ENCODE measurements around the gene SEC63.
"Not testable (repeated sequence)": the region's sequence is repeated elsewhere in the genome, so short reads cannot be mapped to it uniquely, and the experiment has no call there.

Gene SEC63

GRCh38 chr6:107926697-107927544 lies 31.1 kb downstream of the SEC63 start:
- DNase-seq: not testable (repeated sequence)

- no peak for DNase-seq
Measured at GRCh38 chr6:107917451-107918375, 40.3 kb downstream of the SEC63 start.

DNA sequence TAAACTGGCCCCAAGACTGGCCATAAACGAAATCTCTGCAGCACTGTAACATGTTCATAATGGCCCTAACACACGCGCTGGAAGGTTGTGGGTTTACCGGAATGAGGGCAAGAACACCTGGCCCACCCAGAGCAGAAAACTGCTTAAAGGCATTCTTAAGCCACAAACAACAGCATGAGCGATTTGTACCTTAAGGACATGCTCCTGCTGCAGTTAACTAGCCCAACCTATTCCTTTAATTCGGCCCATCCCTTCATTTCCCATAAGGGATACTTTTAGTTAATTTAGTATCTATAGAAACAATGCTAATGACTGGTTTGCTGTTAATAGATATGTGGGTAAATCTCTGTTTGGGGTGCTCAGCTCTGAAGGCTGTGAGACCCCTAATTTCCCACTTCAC lies 41.0 kb downstream of the SEC63 start:
- not testable (repeated sequence) for DNase-seq

GRCh38 chr6:107911692-107912091 lies 46.3 kb downstream of the SEC63 start:
- DNase-seq: no peak

DNA sequence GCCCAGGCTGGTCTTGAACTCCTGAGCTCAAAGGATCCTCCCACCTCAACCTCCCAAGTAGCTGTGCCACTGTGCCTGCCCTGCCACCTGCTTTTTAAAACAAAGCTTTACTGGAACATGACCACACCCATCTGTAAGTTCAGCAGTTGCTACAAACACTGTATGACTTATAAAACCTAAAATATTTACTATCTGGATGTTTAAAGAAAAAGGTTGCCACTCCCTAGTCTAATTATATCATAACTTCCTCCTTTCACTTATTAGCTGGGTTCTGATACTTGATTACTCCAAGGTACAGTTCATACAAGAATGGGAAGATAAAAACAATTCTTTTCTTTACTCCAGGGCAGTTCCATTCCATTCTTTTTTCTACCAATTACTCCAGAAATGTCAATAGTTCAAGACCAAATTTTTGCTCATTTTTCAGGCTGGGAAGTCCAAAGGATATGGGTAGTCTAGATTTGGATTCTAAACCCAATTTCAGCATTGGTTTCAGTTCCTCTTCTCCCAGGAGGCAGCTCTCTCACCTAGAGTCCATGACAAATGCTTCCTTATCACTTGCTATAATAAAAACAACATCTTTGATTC lies 63.1 kb downstream of the SEC63 start:
- DNase-seq: no peak

- DNase-seq: not testable (repeated sequence)
Measured at GRCh38 chr6:107890431-107890830, 67.6 kb downstream of the SEC63 start.

DNA sequence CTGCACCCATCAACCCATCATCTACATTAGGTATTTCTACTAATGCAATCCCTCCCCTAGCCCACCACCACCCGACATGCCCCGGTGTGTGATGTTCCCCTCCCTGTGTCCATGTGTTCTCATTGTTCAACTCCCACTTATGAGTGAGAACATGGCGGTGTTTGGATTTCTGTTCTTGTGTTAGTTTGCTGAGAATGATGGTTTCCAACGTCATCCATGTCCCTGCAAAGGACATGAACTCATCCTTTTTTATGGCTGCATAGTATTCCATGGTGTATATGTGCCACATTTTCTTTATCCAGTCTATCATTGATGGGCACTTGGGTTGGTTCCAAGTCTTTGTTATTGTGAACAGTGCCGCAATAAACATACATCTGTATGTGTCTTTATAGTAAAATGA lies 72.1 kb downstream of the SEC63 start:
- DNase-seq: not testable (repeated sequence)

- DNase-seq: no peak
Measured at GRCh38 chr6:107879941-107880340, 78.1 kb downstream of the SEC63 start.

- DNase-seq: no peak
Measured at GRCh38 chr6:107877968-107878367, 80.0 kb downstream of the SEC63 start.

DNA sequence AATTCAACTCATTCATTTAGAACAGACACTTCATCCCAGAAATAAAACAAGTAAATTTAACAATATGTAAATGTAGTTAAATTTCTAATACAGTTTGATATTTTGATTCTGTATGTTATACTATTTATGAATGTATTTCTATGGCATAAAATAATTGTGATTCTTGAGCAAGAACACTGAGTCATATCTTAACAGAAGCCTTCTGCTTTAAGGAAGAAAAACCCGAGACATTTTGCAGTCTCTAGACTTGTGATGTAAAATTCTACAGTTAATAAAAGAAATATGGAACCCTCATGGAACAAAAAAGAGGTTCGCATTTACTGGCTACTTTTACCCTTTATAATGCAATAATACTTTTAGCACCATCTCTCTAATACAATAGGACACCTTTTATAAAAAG lies 86.0 kb downstream of the SEC63 start:
- no peak for DNase-seq

DNA sequence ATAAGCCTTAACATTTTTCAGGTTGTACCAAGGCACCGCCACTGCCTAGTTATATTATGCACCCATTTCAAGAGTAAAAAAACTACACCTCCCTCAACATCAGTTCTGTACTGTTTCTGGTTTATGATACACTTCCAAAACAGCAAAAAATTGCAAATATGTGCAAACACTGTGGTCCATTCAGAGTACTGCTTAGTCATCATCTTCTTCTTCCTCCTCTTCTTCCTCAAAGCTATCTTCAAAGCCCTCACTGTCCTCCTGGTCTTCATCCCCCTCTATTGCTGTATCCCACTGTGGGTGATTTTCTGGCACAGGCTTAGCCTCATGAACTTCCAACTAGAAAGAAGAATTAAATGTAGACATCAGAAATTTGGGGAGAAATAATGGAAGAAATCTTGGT lies 86.5 kb downstream of the SEC63 start:
- DNase-seq: not testable (repeated sequence)

DNA sequence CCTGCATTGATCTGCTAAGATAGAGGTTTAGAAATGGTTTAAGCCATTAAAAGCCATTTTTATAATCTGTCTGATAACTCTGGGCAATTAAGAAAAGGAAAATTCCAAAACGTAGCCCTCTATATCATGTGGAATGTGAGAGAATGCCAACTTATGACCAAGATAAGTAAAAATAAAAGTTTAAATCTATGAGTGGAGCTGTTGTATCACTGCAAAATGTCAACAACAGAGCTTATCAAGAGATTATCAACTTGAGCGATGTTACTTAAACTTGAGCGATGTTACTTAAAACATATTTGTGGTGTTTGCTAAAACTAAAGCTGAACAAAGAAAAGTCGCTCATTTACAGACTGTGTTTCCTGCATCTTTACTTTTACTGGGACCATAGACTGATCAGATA lies 87.0 kb downstream of the SEC63 start:
- DNase-seq: no peak

DNA sequence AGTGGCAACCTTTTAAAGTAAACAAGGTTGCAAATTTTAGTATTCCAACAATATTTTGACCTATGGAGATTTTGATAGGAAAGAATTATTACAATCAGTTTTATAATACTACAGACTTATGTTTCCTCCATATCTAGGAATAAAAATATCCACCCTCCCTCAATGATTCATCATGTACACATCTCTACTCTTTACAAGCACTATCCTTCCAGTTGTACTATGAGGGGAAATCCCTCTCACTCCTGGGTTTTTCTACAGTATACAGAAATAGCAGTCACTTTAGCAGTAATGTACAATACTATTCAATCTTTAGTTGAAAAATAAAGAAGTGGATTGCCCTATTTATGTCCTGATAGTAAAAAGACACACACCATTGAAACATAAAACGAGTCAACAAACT lies 87.6 kb downstream of the SEC63 start:
- DNase-seq: no peak

DNA sequence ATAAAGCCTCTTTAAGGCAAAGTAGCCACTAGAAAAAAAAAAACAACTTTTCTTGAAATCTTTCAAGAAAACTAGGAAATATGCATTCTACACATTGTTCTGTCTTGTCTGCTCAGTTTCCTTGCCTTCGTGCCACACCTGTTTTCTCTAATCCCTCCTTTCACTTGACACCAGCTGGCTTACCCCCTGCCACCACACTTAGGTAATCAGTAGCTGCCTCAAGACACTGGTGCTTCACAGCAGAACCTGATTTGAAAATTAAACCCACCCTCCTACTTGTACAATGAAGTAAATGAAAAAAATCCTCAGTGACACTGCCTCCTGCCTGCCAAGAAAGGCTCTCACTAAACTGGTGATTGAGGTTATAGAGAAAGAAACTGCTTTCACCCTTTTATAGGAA lies 88.1 kb downstream of the SEC63 start:
- DNase-seq: no peak

DNA sequence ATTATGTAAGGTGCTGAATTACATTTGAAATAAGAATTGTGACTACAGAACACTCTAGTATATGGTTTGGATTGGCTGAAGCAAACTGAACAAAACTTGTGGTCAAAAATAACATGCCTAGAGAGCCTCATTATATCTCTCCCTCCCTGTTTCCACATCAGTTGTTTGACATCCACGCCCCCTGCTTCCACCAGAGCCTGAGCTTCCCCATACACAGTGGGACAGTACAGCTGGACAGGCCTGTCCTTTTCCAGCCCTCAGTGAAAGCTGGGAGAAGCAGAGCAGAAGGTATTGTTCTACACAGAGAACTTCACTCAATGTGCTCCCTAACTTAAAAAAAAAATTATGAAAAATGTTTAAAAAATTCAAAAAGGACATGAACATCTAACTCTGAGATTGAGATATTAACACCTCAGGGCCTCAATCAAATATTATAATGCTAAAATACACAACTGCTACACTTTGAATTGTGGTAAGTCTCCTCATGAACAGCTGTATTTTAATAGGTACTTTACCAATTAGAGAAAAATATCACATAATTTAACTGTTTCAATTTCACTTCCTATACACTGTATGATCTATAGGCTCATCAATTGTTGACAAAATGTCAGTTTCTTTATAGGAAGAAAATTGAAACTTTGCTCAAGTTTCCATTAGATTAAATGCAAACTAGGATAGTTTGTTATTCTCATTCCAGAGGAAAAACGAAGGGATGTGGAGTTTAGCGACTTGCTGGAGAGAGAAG lies 89.0 kb downstream of the SEC63 start:
- DNase-seq: no peak

DNA sequence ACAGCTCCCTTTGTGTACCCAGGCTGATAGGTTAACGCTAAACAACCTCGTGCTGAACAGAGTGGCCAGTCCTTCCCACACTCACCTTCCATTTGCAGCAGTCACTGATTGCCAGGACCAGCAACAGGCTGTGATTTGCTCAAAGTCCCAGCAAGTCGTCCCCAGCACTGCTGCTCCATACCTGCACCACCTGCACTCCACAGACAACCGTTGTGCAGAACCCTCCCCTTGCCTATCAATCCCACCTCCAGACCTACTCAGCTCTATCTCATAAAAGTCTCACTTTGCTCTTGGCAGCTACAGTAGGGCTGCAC lies 90.7 kb downstream of the SEC63 start:
- DNase-seq: no peak

DNA sequence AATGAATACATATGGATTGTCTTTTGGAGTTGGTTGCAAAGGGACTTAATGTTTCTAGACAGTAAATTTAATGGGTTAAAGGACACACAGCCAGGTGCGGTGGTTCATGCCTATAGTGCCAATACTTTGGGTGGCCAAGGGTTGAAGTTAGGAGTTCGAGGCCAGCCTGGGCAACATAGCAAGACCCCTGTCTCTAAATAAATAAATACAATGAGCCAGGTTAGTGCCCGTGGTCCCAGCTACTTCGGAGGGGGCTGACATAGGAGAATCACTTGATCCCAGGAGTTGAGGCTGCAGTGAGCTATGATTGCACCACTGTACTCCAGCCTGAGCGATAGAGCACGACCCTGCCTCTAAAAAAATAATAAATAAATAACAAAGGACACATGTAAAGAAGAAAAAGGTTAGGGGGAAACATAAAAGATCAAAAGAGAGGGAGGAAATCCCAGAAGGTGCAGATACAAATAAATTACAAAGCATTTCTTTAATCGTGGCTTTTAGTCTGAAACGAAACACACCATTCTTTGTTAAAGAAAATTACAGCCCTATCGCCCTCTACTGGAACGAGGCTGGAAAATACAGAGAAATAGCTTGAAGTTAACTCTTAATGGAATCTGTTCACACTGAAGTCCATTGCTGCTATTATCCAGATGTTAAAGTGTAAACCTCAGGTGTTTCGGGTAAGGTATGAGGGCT lies 91.3 kb downstream of the SEC63 start:
- DNase-seq: no peak

GRCh38 chr6:107864226-107865127 lies 93.5 kb downstream of the SEC63 start:
- DNase-seq: no peak

DNA sequence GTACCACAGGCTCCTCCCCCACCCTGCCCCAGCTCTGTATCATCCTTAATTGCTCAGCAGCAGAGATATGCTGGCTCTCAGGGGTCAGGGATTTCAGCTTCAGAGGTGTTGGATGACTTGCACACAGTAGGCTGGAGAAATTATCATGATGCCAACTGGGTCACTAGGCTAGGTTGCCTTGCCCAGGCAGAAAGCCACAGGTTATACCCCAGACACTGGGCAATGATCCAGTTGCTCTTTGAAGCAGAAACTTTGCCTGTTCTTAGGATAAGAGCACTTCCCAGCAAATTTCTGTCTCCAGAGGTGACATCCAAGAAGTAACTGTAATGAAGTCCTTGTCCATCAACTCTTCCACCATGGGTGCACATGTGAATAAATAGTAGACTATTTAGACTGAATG lies 95.6 kb downstream of the SEC63 start:
- DNase-seq: no peak

DNA sequence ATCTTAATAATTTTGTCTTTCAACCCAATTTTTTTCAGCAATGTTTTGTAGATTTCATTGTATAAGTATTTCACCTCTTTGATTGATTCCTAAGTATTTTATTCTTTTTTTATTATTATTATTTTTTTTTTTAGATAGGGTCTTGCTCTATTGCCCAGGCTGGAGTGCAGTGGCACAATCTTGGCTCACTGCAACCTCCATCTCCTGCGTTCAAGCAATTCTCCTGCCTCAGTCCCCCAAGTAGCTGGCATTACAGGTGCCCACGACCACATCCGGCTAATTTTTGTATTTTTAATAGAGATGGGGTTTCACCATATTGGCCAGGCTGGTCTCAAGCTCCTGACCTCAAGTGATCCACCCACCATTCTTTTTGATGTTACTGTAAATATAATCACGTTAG lies 97.0 kb downstream of the SEC63 start:
- not testable (repeated sequence) for DNase-seq

GRCh38 chr6:107860144-107860543 lies 97.9 kb downstream of the SEC63 start:
- DNase-seq: not testable (repeated sequence)
